T47D (cell line): ENCODE measurements around the gene PBX4.
"Not testable (repeated sequence)": the region's sequence is repeated elsewhere in the genome, so short reads cannot be mapped to it uniquely, and the experiment has no call there.

ENCODE experiments used
- DNase-seq, 2 experiments: peaks; one replicate each; pipeline versions ENCODE4 v3.0.0 to v3.0.0-alpha.2; 2011 to 2012; ENCODE audit warnings: low read depth in 1 of 2, low spot score in 1 of 2
- JUND ChIP-seq: IDR thresholded peaks from 2 replicates; pipeline ENCODE4 v1.6.1; 2012; ENCODE audit warnings: low read depth
- in situ Hi-C: cut with HindIII; loops from 2 replicates; pipeline ENCODE4 v1.10.0; 2016; ENCODE audit warnings: low sequenced_read_pairs, low pct_unique_long_range_greater_than_20kb

The PBX4 gene

GRCh38 chr19:19618219-19619051 lies at the start of gene PBX4:
Gene PBX4 (minus strand): TSS chr19:19618687. CDS start chr19:19618629, 58 bp downstream.
- in situ Hi-C loops = no loop called here
- TF ChIP-seq JUND = no peak
- peak; percentile 81 to 90 for DNase-seq

GRCh38 chr19:19665420-19665948 lies 47.0 kb upstream of the PBX4 start:
- in situ Hi-C loops, DNase-seq: not testable (repeated sequence)

- in situ Hi-C loops = no loop called here
These were observed 45.0 kb upstream of the PBX4 start, which contains the start of gene ATP13A1 for GRCh38 chr19:19663256-19664120. Gene ATP13A1 (minus strand): TSS chr19:19663676. CDS start chr19:19663666, 10 bp downstream.

GRCh38 chr19:19662871-19663255 lies 44.4 kb upstream of the PBX4 start:
- DNase-seq = no peak
- in situ Hi-C loops = no loop called here
- TF ChIP-seq JUND = no peak

More at GRCh38 chr19:19663256-19664120, 45.0 kb upstream of the PBX4 start, which contains the start of gene ATP13A1:
- TF ChIP-seq JUND = no peak
- peak; percentile 75 to 94 for DNase-seq

GRCh38 chr19:19662344-19662743 lies 43.9 kb upstream of the PBX4 start:
- DNase-seq = no peak
- TF ChIP-seq JUND = no peak
- in situ Hi-C loops = no loop called here

- in situ Hi-C loops = no loop called here
- no peak for TF ChIP-seq JUND
- DNase-seq = no peak
These were observed 43.3 kb upstream of the PBX4 start for GRCh38 chr19:19661675-19662251.

GRCh38 chr19:19661141-19661674 lies 42.7 kb upstream of the PBX4 start:
- TF ChIP-seq JUND = no peak
- no peak for DNase-seq
- in situ Hi-C loops = no loop called here

GRCh38 chr19:19659646-19660245 lies 41.3 kb upstream of the PBX4 start:
- no peak for DNase-seq
- no peak for TF ChIP-seq JUND
- in situ Hi-C loops = no loop called here

GRCh38 chr19:19657397-19657783 lies 38.9 kb upstream of the PBX4 start:
- no peak for TF ChIP-seq JUND
- DNase-seq = no peak
- in situ Hi-C loops = no loop called here

GRCh38 chr19:19656451-19657396 lies 38.2 kb upstream of the PBX4 start:
- in situ Hi-C loops = no loop called here
- TF ChIP-seq JUND = no peak
- no peak for DNase-seq
